Stimulated activated CD4-positive, alpha-beta T cell treated with anti-CD3 and anti-CD28 coated beads, Interleukin-2, amount 100 ng/mL, for 24 hours (primary cell): ENCODE measurements around the gene NNMT.

Source experiments
- DNase-seq, 2 donors: peaks; one replicate each; pipeline ENCODE4 v3.0.0-alpha.2; 2020

The NNMT gene

GRCh38 chr11:114295676-114296604 lies at the start of gene NNMT:
TSS of gene NNMT (plus strand) at chr11:114296399. CDS start at chr11:114296557, 158 bp downstream.
- DNase-seq, result no peak

GRCh38 chr11:114247070-114247789 lies 49.0 kb upstream of the NNMT start:
- DNase-seq, result no peak

- DNase-seq, result no peak
Measured at GRCh38 chr11:114250180-114250579, 46.0 kb upstream of the NNMT start.

- no peak for DNase-seq
Measured at GRCh38 chr11:114250993-114251814, 45.0 kb upstream of the NNMT start.

- no peak for DNase-seq
Measured at GRCh38 chr11:114251815-114252337, 44.3 kb upstream of the NNMT start.

- no peak for DNase-seq
Measured at GRCh38 chr11:114252767-114253166, 43.4 kb upstream of the NNMT start.

GRCh38 chr11:114253771-114254170 lies 42.4 kb upstream of the NNMT start:
- no peak for DNase-seq

GRCh38 chr11:114254571-114255146 lies 41.5 kb upstream of the NNMT start:
- no peak for DNase-seq

GRCh38 chr11:114255289-114255688 lies 40.9 kb upstream of the NNMT start:
- DNase-seq, result no peak

- DNase-seq, result no peak
Measured at GRCh38 chr11:114256176-114256966, 39.8 kb upstream of the NNMT start.

- no peak for DNase-seq
Measured at GRCh38 chr11:114256967-114257286, 39.3 kb upstream of the NNMT start.

GRCh38 chr11:114257621-114258558 lies 38.3 kb upstream of the NNMT start:
- no peak for DNase-seq

- no peak for DNase-seq
Measured at GRCh38 chr11:114258696-114259095, 37.5 kb upstream of the NNMT start.

- DNase-seq, result no peak
Measured at GRCh38 chr11:114259124-114259526, 37.1 kb upstream of the NNMT start.

GRCh38 chr11:114259551-114259983 lies 36.6 kb upstream of the NNMT start:
- no peak for DNase-seq

GRCh38 chr11:114260077-114260476 lies 36.1 kb upstream of the NNMT start:
- no peak for DNase-seq

- DNase-seq, result no peak
Measured at GRCh38 chr11:114260483-114260882, 35.7 kb upstream of the NNMT start.

GRCh38 chr11:114261791-114262190 lies 34.4 kb upstream of the NNMT start:
- DNase-seq, result no peak

- DNase-seq, result peak in 1 of 2 donors; percentile 5
Measured at GRCh38 chr11:114262681-114263512, 33.3 kb upstream of the NNMT start.
